ENCODE results near the gene BICRAL. TPM values are rescaled to one million over a fixed set of nuclear protein-coding genes. Genes with fewer than 3 reads are reported as not detected.

Gene BICRAL
- total and polyA plus RNA-seq, 9 of the 15 experiments (the other 6 are each of a cell fraction or from before 2014, with no cell fraction given): 1.2 to 11.9 (median 5.6) TPM

- TF ChIP-seq, protein P1, sequence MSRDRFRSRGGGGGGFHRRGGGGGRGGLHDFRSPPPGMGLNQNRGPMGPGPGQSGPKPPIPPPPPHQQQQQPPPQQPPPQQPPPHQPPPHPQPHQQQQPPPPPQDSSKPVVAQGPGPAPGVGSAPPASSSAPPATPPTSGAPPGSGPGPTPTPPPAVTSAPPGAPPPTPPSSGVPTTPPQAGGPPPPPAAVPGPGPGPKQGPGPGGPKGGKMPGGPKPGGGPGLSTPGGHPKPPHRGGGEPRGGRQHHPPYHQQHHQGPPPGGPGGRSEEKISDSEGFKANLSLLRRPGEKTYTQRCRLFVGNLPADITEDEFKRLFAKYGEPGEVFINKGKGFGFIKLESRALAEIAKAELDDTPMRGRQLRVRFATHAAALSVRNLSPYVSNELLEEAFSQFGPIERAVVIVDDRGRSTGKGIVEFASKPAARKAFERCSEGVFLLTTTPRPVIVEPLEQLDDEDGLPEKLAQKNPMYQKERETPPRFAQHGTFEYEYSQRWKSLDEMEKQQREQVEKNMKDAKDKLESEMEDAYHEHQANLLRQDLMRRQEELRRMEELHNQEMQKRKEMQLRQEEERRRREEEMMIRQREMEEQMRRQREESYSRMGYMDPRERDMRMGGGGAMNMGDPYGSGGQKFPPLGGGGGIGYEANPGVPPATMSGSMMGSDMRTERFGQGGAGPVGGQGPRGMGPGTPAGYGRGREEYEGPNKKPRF (IDR thresholded peaks at IDR 0.05; ENCODE audit: low read depth, low read length): no peak
- peak; percentile 59; the same call in 1 of the 2 replicates for TF ChIP-seq BCOR (IDR thresholded peaks at IDR 0.05)
- TF ChIP-seq MXI1 (IDR thresholded peaks at IDR 0.05; ENCODE audit: low read depth, low read length): no peak
- no peak for TF ChIP-seq BMI1 (IDR thresholded peaks at IDR 0.05; ENCODE audit: low read length)
- no peak for TF ChIP-seq RUNX1 (IDR thresholded peaks at IDR 0.05; ENCODE audit: low read depth)
- no peak for TF ChIP-seq ZNF12 (CRISPR knock-in tag; IDR thresholded peaks at IDR 0.05)
- TF ChIP-seq GATA2 (CRISPR knock-in tag; IDR thresholded peaks at IDR 0.05): 0 out of 2 replicates have a peak, but pooled peaks have one; percentile 11
- no peak for TF ChIP-seq SMARCE1 (IDR thresholded peaks at IDR 0.05)
- no peak for TF ChIP-seq COPS2 (conservative IDR thresholded peaks at IDR 0.05)
- TF ChIP-seq CTCFL (IDR thresholded peaks at IDR 0.05; ENCODE audit: borderline replicate concordance, insufficient read depth, low read depth, low read length, poor library complexity, severe bottlenecking): no peak
- no peak for TF ChIP-seq ZNF655 (CRISPR knock-in tag; IDR thresholded peaks at IDR 0.05)
- no peak for TF ChIP-seq MTA3 (IDR thresholded peaks at IDR 0.05; ENCODE audit: borderline replicate concordance)
- no peak for TF ChIP-seq POLR2AphosphoS5 (IDR thresholded peaks at IDR 0.05; ENCODE audit: control insufficient read depth, insufficient read depth, low read depth, low read length)
Observed at GRCh38 chr6:42777126-42777822, 4.6 kb upstream of the BICRAL start (continued).

Measured in K562 (cell line).